Measurements from ENCODE around the gene NR6A1.

DNA sequence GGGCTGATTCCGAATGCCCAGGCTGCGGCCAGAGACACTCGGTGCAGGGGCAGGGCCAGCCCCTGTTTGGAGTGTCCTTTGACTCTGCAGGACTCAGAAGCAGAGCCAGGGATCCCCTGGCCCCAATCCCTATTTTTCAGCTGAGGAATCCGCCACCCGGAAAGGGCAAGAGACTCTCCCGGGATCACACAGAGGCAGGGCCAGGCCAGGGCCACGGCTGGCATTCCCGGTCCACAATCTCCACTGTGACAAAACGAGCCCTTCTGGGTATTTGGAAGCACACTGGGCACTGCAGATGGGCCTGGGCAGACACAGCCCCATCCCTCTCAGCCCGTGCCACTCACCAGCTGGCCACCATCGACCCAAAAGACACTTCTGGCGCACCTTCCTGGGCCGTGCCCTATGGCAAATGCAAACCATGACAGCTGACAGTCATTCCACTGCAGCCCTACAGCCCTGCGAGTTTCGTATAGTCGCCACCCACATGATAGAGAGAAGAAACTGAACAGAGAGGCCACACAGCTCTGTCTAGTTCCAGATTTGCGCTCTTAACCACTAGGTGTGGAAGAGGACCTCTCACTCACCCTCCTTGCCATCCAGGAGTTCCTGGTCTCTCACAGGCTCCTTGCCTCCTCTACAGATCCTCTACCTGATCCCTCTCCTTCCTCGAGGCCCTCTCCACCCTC lies 277.2 kb downstream of the NR6A1 start:
- TF ChIP-seq POLR2A (IDR thresholded peaks at IDR 0.05; ENCODE audit: low read depth, low read length): no peak
- TF ChIP-seq TAF1 (IDR thresholded peaks at IDR 0.05; ENCODE audit: borderline replicate concordance, low read depth, low read length): no peak

Measured in GM12892 (cell line).